MCF 10A (cell line): Measurements from ENCODE around the gene CADPS. TPM values are rescaled to one million over a fixed set of nuclear protein-coding genes. Genes with fewer than 3 reads are reported as not detected.

Experiments
- BruUV-seq: library from RNA; stranded (reverse); fragments of 400-500 nt; replicated peaks from 2 replicates; lab custom pipeline; 2021; lab: Mats Ljungman, UMichigan
- CTCF ChIA-PET: fragments of 300-600 bp; sonication (Branson Sonifier 250); formaldehyde crosslinking; extraction: SDS; loops from one replicate; lab custom pipeline; 2021; ENCODE audit warnings: antibody characterized with exemption, inconsistent platforms; lab: Yijun Ruan, JAX
- POLR2A ChIA-PET: fragments of 300-600, 350-650 bp; sonication (Branson Sonifier 250); formaldehyde crosslinking; extraction: SDS; loops from one replicate; lab custom pipeline; 2020; ENCODE audit warnings: antibody characterized with exemption, inconsistent platforms; lab: Yijun Ruan, JAX
- DNase-seq: peaks from one replicate; pipeline ENCODE4 v3.0.0-alpha.2; 2018; ENCODE audit not compliant: unreplicated experiment
- H3K27ac Mint-ChIP-seq: one replicate; pipeline ENCODE4 v1.8.0; 2022; ENCODE audit warnings: mild to moderate bottlenecking, low read depth, mixed read lengths; ENCODE audit not compliant: unreplicated experiment
- H3K27me3 Mint-ChIP-seq: one replicate; pipeline ENCODE4 v1.8.0; 2022; ENCODE audit warnings: mixed read lengths; ENCODE audit not compliant: insufficient read depth, unreplicated experiment
- H3K36me3 Mint-ChIP-seq: one replicate; pipeline ENCODE4 v1.8.0; 2022; ENCODE audit warnings: mild to moderate bottlenecking, moderate library complexity, mixed read lengths; ENCODE audit not compliant: insufficient read depth, unreplicated experiment
- H3K4me1 Mint-ChIP-seq: one replicate; pipeline ENCODE4 v1.8.0; 2022; ENCODE audit warnings: mixed read lengths; ENCODE audit not compliant: insufficient read depth, unreplicated experiment
- H3K4me3 Mint-ChIP-seq: one replicate; pipeline ENCODE4 v1.8.0; 2022; ENCODE audit warnings: mild to moderate bottlenecking, moderate library complexity, mixed read lengths; ENCODE audit not compliant: unreplicated experiment
- H3K9me3 Mint-ChIP-seq: one replicate; pipeline ENCODE4 v1.8.0; 2022; ENCODE audit warnings: mixed read lengths; ENCODE audit not compliant: unreplicated experiment
- intact Hi-C: fragments of 100-400 bp; cut with micrococcal nuclease; formaldehyde crosslinking; loops from 2 replicates; pipeline ENCODE4 v1.14.1; 2022
- total RNA-seq: library from RNA; stranded (reverse); gene quantifications from 2 replicates; pipeline ENCODE4 v1.2.3, GENCODE V29; 2022
- TF ChIP-seq, protein P1 (sequence below): fragments of 200-600 bp; IDR thresholded peaks from one replicate; pipeline ENCODE4 v1.8.0; 2022; ENCODE audit warnings: antibody characterized with exemption, mild to moderate bottlenecking; ENCODE audit not compliant: unreplicated experiment

Gene CADPS
- total RNA-seq, 1 experiment from 2014 or later = not detected

DNA sequence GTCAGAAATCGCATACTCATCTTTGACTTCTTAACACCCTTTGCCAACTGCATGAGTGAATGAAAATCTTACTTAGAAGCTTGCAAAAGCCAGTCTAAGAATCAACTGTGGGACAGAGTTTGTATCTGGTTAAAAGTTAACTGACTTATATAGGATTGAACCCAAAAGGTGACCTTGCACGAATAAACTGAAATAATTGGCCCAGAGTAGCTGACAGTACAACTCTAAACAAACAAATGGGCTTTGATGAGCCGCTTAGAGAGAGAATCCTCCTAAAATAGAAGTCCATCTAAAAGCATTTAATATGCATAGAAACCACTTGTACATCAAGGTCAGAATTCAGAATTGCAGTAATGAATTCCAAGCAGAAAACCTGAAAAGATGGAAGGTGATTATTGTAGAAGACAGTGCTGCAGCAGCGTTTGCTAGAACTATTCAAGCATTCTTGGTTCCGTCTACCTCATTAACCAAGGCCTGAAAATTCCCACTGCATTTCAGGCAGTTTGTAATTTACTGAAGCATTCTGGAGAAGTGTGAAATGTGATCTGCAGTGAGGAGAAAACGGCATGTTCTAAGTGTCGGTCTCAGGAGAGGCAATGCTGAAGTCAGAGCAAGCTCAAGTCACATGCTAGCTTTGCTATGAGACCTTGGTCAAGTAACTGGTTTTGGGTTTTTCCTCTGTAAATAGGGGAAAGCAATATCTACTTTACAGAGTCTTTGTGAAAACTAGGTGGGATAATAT, 103.7 kb downstream of the CADPS start:
- Mint-ChIP-seq H3K4me1 (no peaks in the 10 kb centered on the region), H3K36me3 (no peaks in the 10 kb centered on the region), H3K27ac (no peak overlapping the region), H3K27me3 (no peaks in the 10 kb centered on the region), H3K9me3 (no peaks in the 10 kb centered on the region), H3K4me3 (no peak overlapping the region)
- ChIA-PET POLR2A (no interaction called here), CTCF (interaction anchor here (0.8 to 0.9 kb wide), 2 partner anchors 13 to 166 kb away, joined by 3 read pairs; no protein-coding TSS in a partner anchor)
- TF ChIP-seq, protein P1, sequence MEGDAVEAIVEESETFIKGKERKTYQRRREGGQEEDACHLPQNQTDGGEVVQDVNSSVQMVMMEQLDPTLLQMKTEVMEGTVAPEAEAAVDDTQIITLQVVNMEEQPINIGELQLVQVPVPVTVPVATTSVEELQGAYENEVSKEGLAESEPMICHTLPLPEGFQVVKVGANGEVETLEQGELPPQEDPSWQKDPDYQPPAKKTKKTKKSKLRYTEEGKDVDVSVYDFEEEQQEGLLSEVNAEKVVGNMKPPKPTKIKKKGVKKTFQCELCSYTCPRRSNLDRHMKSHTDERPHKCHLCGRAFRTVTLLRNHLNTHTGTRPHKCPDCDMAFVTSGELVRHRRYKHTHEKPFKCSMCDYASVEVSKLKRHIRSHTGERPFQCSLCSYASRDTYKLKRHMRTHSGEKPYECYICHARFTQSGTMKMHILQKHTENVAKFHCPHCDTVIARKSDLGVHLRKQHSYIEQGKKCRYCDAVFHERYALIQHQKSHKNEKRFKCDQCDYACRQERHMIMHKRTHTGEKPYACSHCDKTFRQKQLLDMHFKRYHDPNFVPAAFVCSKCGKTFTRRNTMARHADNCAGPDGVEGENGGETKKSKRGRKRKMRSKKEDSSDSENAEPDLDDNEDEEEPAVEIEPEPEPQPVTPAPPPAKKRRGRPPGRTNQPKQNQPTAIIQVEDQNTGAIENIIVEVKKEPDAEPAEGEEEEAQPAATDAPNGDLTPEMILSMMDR = no peak
- intact Hi-C loops = no loop called here
- no peak for DNase-seq
- BruUV-seq = no TSS peak

DNA sequence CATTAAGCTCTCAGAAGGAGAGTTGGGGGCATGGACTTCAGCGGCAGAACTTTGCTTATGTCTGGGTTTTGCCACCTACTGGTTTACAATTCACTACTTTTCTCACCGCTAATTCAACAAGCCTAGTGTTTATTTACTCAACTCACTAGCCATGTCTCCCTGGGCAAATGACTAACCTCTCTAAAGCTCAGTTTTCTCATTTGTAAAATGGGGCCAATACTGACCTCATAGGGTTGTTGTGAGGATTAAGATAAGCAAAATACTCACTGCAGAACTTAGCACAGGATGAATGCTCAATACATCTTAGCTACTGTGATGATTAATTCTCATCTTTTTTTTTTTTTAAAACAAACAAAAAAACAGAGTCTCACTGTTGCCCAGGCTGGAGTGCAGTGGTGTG, 106.3 kb downstream of the CADPS start:
- H3K4me3 Mint-ChIP-seq = no peak overlapping the region
- intact Hi-C loops = no loop called here
- TF ChIP-seq, protein P1 = no peak
- H3K9me3 Mint-ChIP-seq = no peaks in the 10 kb centered on the region
- no TSS peak for BruUV-seq
- no peaks in the 10 kb centered on the region for H3K36me3 Mint-ChIP-seq
- no peaks in the 10 kb centered on the region for H3K27me3 Mint-ChIP-seq
- POLR2A ChIA-PET = no interaction called here
- CTCF ChIA-PET = interaction anchor here (0.6 to 1.4 kb wide), 3 partner anchors 27 to 482 kb away, joined by 3 to 4 read pairs (median 3); no protein-coding TSS in a partner anchor
- H3K4me1 Mint-ChIP-seq = no peaks in the 10 kb centered on the region
- no peak overlapping the region for H3K27ac Mint-ChIP-seq
- no peak for DNase-seq

DNA sequence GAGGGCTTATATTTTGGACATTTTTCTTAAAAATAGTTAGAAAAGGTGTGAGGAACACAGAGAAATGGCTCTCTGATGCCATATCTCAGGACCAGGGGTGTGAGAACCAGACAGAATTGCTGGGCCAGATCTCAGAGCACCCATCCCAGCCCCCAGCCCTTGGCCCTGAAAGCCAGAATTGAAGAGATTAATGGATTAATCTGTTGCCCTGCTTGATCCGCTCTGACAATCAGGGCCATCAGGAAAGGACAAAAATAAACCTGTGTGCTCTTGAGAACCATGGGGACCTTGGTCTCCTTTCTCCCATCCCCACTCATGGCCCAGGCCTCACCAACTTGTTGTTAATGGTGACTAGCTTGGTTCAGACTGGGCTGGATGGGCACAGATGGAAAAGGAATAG, 113.5 kb downstream of the CADPS start:
- Mint-ChIP-seq H3K4me1 (no peaks in the 10 kb centered on the region), H3K4me3 (no peak overlapping the region), H3K27ac (no peak overlapping the region), H3K27me3 (no peaks in the 10 kb centered on the region), H3K36me3 (no peaks in the 10 kb centered on the region), H3K9me3 (no peaks in the 10 kb centered on the region)
- no peak for DNase-seq
- ChIA-PET POLR2A (no interaction called here), CTCF (interaction anchor here (0.7 kb wide), 2 partner anchors 15 to 281 kb away, joined by 3 read pairs; no protein-coding TSS in a partner anchor)
- no TSS peak for BruUV-seq
- intact Hi-C loops = no loop called here
- TF ChIP-seq, protein P1 = no peak

DNA sequence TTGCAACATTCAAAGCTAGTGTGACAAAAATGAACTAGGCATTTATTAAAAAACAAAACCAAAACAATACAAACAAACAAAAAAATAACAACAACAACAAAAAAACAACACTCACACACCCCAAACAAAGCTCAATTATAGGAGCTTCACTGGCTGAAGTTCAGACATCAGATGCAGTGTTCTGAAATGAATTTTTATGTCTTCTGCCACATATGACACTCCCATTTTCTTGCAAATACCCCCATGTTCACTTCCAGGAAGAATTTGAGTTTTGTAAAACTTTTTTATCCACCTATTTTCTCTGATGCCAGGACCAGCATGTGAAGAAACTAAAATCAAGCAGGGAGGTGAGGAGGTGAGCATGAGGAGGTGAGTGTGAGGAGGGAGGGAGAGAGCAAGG, 113.9 kb downstream of the CADPS start:
- Mint-ChIP-seq H3K27me3 (no peaks in the 10 kb centered on the region), H3K36me3 (no peaks in the 10 kb centered on the region), H3K27ac (no peak overlapping the region), H3K4me1 (no peaks in the 10 kb centered on the region), H3K9me3 (no peaks in the 10 kb centered on the region), H3K4me3 (no peak overlapping the region)
- TF ChIP-seq, protein P1 = no peak
- ChIA-PET CTCF (interaction anchor here (0.7 kb wide), 2 partner anchors 14 to 282 kb away, joined by 3 read pairs; no protein-coding TSS in a partner anchor), POLR2A (no interaction called here)
- intact Hi-C loops = no loop called here
- DNase-seq = no peak
- BruUV-seq = no TSS peak
